Smooth muscle cell (in vitro differentiated cells): ENCODE data around the gene MMP15. TPM values are rescaled to one million over a fixed set of nuclear protein-coding genes. Genes with fewer than 3 reads are reported as not detected.

ENCODE experiments used
- DNase-seq: peaks from one replicate; lab custom pipeline; 2025; ENCODE audit not compliant: unreplicated experiment; lab: John Stamatoyannopoulos, UW
- H2AFZ ChIP-seq: fragments of 200-600 bp; sonication (generic); 2 replicates; pipeline ENCODE4 v1.6.0; 2016; ENCODE audit warnings: antibody characterized with exemption, low read depth, mild to moderate bottlenecking
- H3F3A ChIP-seq: fragments of 200-600 bp; sonication (generic); 2 replicates; pipeline ENCODE4 v1.6.0; 2017; ENCODE audit warnings: antibody characterized with exemption, low read depth
- H3K27ac ChIP-seq: fragments of 200-600 bp; sonication (generic); 2 replicates; pipeline ENCODE4 v1.5.1; 2016; ENCODE audit warnings: low read depth, mild to moderate bottlenecking
- H3K27me3 ChIP-seq: fragments of 200-600 bp; sonication (generic); 2 replicates; pipeline ENCODE4 v1.6.1; 2016; ENCODE audit warnings: low read depth, mild to moderate bottlenecking
- H3K36me3 ChIP-seq: fragments of 200-600 bp; sonication (generic); 2 replicates; pipeline ENCODE4 v1.5.1; 2016; ENCODE audit warnings: low read depth
- H3K4me1 ChIP-seq: fragments of 200-600 bp; sonication (generic); 2 replicates; pipeline ENCODE4 v1.5.1; 2016; ENCODE audit warnings: low read depth
- H3K4me2 ChIP-seq: fragments of 200-600 bp; sonication (generic); 2 replicates; pipeline ENCODE4 v1.6.0; 2016; ENCODE audit warnings: mild to moderate bottlenecking
- H3K4me3 ChIP-seq: fragments of 200-600 bp; sonication (generic); 2 replicates; pipeline ENCODE4 v1.5.1; 2016; ENCODE audit warnings: mild to moderate bottlenecking
- H3K79me2 ChIP-seq: fragments of 200-600 bp; sonication (generic); 2 replicates; pipeline ENCODE4 v1.6.0; 2016; ENCODE audit warnings: low read depth, mild to moderate bottlenecking
- H3K9ac ChIP-seq: fragments of 200-600 bp; sonication (generic); 2 replicates; pipeline ENCODE4 v1.6.0; 2016; ENCODE audit warnings: low read depth
- H3K9me3 ChIP-seq: fragments of 200-600 bp; sonication (generic); replicated peaks from 2 replicates; pipeline ENCODE4 v1.5.1; 2016; ENCODE audit warnings: low read depth
- H4K20me1 ChIP-seq: fragments of 200-600 bp; sonication (generic); 2 replicates; pipeline ENCODE4 v1.6.0; 2016; ENCODE audit warnings: low read depth
- WGBS: methylation state at CpG from one replicate; pipeline ENCODE4 v1.1.7; 2016; ENCODE audit warnings: low lambda C conversion rate; 5-methylcytosine and 5-hydroxymethylcytosine counted together
- polyA plus RNA-seq: library from polyadenylated mRNA; unstranded; fragments of >200 nt; fragmentation: Nextera tagmentation; extraction: Ambion mirVana; gene quantifications from 2 replicates; pipeline ENCODE4 v1.2.1, GENCODE V29; 2016
- total RNA-seq: library from RNA; depleted of rRNA; stranded (reverse); fragments of >200 nt; gene quantifications from 2 replicates; pipeline ENCODE4 v1.2.3, GENCODE V29; 2014
- TF ChIP-seq, protein P1 (sequence below): fragments of 200-600 bp; sonication (generic); IDR thresholded peaks from 2 replicates; pipeline ENCODE4 v1.5.1; 2017; ENCODE audit warnings: borderline replicate concordance, mild to moderate bottlenecking, antibody characterized with exemption; ENCODE audit not compliant: insufficient read depth, poor library complexity, severe bottlenecking

The MMP15 gene
- total and polyA plus RNA-seq, 2 experiments from 2014 or later: 2.3 to 5.2 TPM

DNA sequence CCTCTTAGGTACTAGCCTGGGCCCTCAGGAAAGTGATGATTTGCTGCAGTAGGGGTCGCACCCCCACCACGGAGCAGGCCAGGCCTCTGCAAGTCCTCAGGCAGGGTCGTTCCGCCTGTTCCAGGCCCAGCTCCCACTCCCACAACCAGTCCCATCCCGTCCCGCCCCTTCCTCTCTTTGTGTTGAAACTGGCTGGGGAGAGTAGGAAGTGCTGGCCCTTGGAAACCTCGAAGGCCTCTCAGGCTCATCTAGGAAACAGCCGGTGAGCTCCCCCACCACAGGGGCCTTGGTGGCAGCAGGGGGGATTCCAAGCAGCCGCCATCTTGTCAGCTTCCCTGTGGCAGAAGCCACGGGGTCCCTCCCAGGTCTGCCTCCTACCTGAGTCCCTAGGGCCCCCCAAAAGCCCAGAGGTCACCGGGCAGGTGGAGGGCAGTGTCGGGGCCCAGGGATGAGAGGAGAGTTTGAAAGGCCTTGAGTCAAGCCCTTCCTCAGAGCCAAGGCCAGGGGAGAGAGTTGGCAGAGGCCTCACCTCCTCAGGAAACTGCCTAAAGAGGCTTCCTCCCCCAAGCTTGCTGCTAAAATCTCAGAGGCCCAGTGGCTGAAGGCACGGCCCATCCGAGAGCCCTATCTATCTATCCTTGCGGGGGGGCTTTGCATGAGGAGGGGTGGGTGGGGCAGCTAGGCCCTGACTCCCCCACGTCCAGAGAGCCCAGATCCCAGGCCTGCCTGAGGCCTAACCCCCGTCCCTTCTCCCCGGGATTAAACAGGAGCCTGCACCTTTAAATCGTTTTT lies 22.2 kb downstream of the MMP15 start:
- TF ChIP-seq, protein P1, sequence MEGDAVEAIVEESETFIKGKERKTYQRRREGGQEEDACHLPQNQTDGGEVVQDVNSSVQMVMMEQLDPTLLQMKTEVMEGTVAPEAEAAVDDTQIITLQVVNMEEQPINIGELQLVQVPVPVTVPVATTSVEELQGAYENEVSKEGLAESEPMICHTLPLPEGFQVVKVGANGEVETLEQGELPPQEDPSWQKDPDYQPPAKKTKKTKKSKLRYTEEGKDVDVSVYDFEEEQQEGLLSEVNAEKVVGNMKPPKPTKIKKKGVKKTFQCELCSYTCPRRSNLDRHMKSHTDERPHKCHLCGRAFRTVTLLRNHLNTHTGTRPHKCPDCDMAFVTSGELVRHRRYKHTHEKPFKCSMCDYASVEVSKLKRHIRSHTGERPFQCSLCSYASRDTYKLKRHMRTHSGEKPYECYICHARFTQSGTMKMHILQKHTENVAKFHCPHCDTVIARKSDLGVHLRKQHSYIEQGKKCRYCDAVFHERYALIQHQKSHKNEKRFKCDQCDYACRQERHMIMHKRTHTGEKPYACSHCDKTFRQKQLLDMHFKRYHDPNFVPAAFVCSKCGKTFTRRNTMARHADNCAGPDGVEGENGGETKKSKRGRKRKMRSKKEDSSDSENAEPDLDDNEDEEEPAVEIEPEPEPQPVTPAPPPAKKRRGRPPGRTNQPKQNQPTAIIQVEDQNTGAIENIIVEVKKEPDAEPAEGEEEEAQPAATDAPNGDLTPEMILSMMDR: no peak
- Histone ChIP-seq H3K27me3 (no peaks in the 10 kb centered on the region), H2AFZ (no peak overlapping the region), H3K79me2 (no peaks in the 10 kb centered on the region), H3K27ac (no peak overlapping the region), H3F3A (no peaks in the 10 kb centered on the region), H3K9ac (no peak overlapping the region), H3K4me1 (no peaks in the 10 kb centered on the region), H4K20me1 (no peaks in the 10 kb centered on the region), H3K36me3 (no peaks in the 10 kb centered on the region), H3K4me2 (no peak overlapping the region), H3K4me3 (no peak overlapping the region), H3K9me3 (no peaks in the 10 kb centered on the region)
- no peak for DNase-seq
- WGBS: 74% methylated on average over 19 of the region's 19 CpGs

DNA sequence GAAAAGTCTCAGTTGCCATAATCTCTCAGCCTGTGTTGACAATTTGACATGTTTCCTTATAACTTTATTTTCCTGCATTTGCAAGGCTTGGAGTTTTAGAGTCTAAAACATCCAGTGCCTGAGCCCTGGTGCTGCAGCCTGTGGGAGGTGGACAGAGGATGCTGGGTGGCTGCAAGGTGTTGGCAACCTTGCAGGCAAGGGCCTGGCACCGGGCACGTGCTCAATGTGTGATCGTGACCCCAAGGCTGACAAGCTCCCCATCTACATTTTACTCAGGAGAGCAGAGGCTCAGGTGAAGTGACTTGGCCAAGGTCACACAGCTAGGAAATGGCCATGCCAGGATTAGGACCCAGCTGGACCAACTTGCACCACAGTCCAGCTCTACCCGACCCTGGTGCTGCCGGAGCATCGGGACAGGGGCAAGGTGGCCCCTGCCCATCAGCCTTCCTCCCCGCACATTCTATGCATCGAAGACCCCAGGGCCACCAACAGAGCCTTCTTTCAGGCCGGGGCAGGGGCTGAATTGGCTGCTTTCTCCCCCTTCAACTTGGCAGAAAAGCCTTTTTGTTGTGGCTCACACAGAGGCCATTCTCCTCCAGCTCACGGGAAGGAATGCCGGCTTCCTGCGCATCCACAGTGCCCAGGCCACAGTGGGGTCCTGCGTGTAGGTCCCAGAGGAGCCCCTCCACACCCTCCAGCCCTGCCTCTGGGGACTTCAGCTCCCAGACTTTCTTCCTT lies 23.1 kb downstream of the MMP15 start:
- H3K9me3 ChIP-seq: no peaks in the 10 kb centered on the region
- no peaks in the 10 kb centered on the region for H3K36me3 ChIP-seq
- no peaks in the 10 kb centered on the region for H4K20me1 ChIP-seq
- 94% methylated on average over 13 of the region's 13 CpGs for WGBS
- H3K79me2 ChIP-seq: no peaks in the 10 kb centered on the region
- no peak for DNase-seq
- H3K4me1 ChIP-seq: no peaks in the 10 kb centered on the region
- no peak overlapping the region for H3K4me2 ChIP-seq
- no peaks in the 10 kb centered on the region for H3F3A ChIP-seq
- H3K27me3 ChIP-seq: no peaks in the 10 kb centered on the region
- no peak overlapping the region for H3K4me3 ChIP-seq
- TF ChIP-seq, protein P1: no peak
- no peak overlapping the region for H3K9ac ChIP-seq
- H3K27ac ChIP-seq: no peak overlapping the region
- H2AFZ ChIP-seq: no peak overlapping the region

DNA sequence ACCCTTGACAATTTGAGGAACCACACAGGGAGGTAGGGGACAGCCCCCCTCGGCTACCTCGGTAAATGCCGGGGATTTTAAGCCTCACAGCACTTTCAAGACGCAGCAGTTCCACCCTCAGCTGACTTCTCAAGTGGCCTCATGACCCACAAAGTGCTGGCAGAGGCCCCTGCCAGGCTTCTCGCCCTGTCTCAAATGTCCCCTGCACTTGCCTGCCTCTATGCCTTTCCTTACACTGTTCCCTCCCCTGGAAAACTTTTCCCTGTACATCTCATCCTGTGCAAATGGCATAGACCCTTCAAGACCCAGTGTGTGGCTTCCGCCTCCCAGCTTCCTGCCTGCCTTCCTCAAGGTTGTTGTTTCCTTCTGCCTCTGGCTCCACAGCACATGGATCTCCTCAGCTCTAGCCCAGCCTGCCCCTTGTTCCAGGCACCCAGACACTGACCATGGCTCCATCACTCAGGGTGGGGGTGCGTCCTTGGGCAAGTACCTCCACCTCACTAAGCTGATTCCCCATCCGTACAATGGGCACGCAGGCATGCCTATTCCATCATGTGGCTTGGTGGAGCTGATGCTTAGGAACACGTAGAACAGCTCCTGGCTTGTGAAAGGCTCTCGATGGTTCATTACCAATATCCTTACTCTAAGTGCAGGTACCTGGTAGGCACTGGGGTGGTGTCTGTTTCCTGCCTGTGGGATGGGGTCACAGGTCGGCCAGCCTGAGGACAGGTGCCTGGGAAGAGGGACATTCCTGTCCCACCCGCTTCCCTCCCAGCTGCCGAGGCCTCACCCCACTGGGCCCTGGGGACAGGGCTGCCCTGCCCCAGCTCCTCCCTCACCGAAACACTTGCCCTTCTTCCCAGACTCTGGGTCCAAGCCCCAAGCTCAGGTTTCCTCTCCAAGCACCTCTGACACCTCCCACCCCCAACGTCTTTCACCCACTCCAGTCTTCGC lies 24.0 kb downstream of the MMP15 start:
- DNase-seq: no peak
- H3K4me2 ChIP-seq: no peak overlapping the region
- H3K79me2 ChIP-seq: no peaks in the 10 kb centered on the region
- 89% methylated on average over 17 of the region's 17 CpGs for WGBS
- no peak overlapping the region for H3K27ac ChIP-seq
- no peaks in the 10 kb centered on the region for H4K20me1 ChIP-seq
- TF ChIP-seq, protein P1: no peak
- H2AFZ ChIP-seq: no peak overlapping the region
- H3K9me3 ChIP-seq: no peaks in the 10 kb centered on the region
- H3K9ac ChIP-seq: no peak overlapping the region
- no peaks in the 10 kb centered on the region for H3K36me3 ChIP-seq
- H3K4me1 ChIP-seq: no peaks in the 10 kb centered on the region
- no peaks in the 10 kb centered on the region for H3F3A ChIP-seq
- H3K4me3 ChIP-seq: no peak overlapping the region
- no peaks in the 10 kb centered on the region for H3K27me3 ChIP-seq
